ENCODE measurements around the gene PCDH8. TPM values are rescaled to one million over a fixed set of nuclear protein-coding genes. Genes with fewer than 3 reads are reported as not detected.
"Not testable (repeated sequence)": the region's sequence is repeated elsewhere in the genome, so short reads cannot be mapped to it uniquely, and the experiment has no call there.

Gene PCDH8
- total RNA-seq, 1 experiment from 2014 or later = not detected

DNA sequence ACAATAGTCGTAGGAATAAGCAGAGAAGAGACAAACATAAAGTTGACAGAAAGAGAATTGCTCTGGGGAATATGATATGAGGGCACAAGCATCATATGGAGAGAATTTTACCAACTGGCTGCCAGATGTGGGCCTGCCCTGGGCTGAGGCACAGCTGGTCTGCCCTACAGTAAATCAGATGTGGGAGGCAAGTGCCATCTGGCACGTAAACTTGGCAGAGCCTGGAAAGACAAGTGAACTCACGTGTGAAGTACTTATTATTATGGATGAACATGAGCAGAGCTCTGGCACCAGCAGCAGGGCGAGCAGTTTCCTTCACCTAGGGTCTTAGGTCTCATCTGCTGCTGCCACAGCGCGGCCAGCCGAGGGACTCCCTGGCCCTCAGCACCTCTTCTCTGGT is 20.6 kb downstream of the PCDH8 start:
- Histone ChIP-seq H3K27me3 (ENCODE audit: insufficient read depth, low read length) (peaks cover 4% of the 10 kb centered on the region), H3K9me3 (ENCODE audit: control insufficient read depth in 1 of 2, insufficient read depth in 1 of 2, low read depth in 1 of 2, low read length in 2 of 2) (no peaks in the 10 kb centered on the region), H3K9ac (ENCODE audit: low read length) (no peak overlapping the region), H3K4me3 (replicated peaks in 1 of 2; ENCODE audit: low read depth in 1 of 2, low read length in 2 of 2) (no peak overlapping the region), H3K9me2 (ENCODE audit: insufficient read depth) (no peaks in the 10 kb centered on the region), H3K27ac (ENCODE audit: low read depth, low read length) (no peak overlapping the region), H3K4me2 (ENCODE audit: low read length) (no peak overlapping the region), H4K20me1 (ENCODE audit: insufficient read depth) (no peaks in the 10 kb centered on the region), H2AFZ (ENCODE audit: low read depth, low read length, poor library complexity, severe bottlenecking) (no peak overlapping the region), H3K79me2 (ENCODE audit: insufficient read depth, low read length) (no peaks in the 10 kb centered on the region), H3K4me1 (ENCODE audit: control insufficient read depth in 1 of 2, insufficient read depth in 2 of 2, low read length in 2 of 2) (peaks cover 3 to 9% of the 10 kb centered on the region in 2 experiments; a peak in 3 of 4 replicates), H3K36me3 (ENCODE audit: control insufficient read depth in 1 of 2, insufficient read depth in 2 of 2, low read length in 2 of 2) (no peaks in the 10 kb centered on the region)
- CTCF ChIA-PET = interaction anchor here (0.9 kb wide), 1 partner anchor 18 kb away, joined by 3 read pairs; no protein-coding TSS in a partner anchor
- DNase-seq (ENCODE audit: low read depth, low spot score) (no peak), ATAC-seq (no peak)
- RAD21 ChIA-PET (ENCODE audit: low non-redundant PET in 1 of 2, low total read pairs in 2 of 2, uncharacterized antibody in 2 of 2, unreplicated experiment in 2 of 2) = no interaction called here
- intact Hi-C loops (cut with micrococcal nuclease) = no loop called here
- no peak for TF ChIP-seq EZH2phosphoT487 (IDR thresholded peaks at IDR 0.05; ENCODE audit: borderline replicate concordance)
- TF ChIP-seq SIN3A (IDR thresholded peaks at IDR 0.05; ENCODE audit: low read depth) = no peak
- TF ChIP-seq EGR1 (IDR thresholded peaks at IDR 0.05; ENCODE audit: low read depth) = no peak
- TF ChIP-seq SRF (IDR thresholded peaks at IDR 0.05; ENCODE audit: low read depth) = no peak
- TF ChIP-seq, protein P1, sequence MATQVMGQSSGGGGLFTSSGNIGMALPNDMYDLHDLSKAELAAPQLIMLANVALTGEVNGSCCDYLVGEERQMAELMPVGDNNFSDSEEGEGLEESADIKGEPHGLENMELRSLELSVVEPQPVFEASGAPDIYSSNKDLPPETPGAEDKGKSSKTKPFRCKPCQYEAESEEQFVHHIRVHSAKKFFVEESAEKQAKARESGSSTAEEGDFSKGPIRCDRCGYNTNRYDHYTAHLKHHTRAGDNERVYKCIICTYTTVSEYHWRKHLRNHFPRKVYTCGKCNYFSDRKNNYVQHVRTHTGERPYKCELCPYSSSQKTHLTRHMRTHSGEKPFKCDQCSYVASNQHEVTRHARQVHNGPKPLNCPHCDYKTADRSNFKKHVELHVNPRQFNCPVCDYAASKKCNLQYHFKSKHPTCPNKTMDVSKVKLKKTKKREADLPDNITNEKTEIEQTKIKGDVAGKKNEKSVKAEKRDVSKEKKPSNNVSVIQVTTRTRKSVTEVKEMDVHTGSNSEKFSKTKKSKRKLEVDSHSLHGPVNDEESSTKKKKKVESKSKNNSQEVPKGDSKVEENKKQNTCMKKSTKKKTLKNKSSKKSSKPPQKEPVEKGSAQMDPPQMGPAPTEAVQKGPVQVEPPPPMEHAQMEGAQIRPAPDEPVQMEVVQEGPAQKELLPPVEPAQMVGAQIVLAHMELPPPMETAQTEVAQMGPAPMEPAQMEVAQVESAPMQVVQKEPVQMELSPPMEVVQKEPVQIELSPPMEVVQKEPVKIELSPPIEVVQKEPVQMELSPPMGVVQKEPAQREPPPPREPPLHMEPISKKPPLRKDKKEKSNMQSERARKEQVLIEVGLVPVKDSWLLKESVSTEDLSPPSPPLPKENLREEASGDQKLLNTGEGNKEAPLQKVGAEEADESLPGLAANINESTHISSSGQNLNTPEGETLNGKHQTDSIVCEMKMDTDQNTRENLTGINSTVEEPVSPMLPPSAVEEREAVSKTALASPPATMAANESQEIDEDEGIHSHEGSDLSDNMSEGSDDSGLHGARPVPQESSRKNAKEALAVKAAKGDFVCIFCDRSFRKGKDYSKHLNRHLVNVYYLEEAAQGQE (IDR thresholded peaks at IDR 0.05; ENCODE audit: low read depth) = no peak
- no peak for TF ChIP-seq EZH2 (IDR thresholded peaks at IDR 0.05)
- TF ChIP-seq POLR2AphosphoS5 (IDR thresholded peaks at IDR 0.05; ENCODE audit: low read depth, low read length) = no peak
- POLR2A ChIA-PET = no interaction called here
- no TSS peak for BruUV-seq (replicated peaks)

DNA sequence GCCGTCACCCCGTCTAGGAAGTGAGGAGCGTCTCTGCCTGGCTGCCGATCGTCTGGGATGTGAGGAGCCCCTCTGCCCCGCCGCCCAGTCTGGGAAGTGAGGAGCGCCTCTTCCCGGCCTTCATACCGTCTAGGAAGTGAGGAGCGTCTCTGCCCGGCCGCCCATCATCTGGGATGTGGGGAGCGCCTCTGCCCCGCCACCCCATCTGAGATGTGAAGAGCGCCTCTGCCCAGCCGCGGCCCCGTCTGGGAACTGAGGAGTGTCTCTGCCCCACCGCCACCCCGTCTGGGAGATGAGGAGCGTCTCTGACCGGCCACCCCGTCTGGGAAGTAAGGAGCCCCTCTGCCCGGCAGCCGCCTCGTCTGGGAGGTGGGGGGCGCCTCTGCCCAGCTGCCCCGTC is 30.6 kb downstream of the PCDH8 start:
- H3K27me3 ChIP-seq (ENCODE audit: insufficient read depth, low read length); H3K9me2 ChIP-seq (ENCODE audit: insufficient read depth); H3K27ac ChIP-seq (ENCODE audit: low read depth, low read length); ATAC-seq; H3K79me2 ChIP-seq (ENCODE audit: insufficient read depth, low read length); POLR2A ChIA-PET; H4K20me1 ChIP-seq (ENCODE audit: insufficient read depth); H2AFZ ChIP-seq (ENCODE audit: low read depth, low read length, poor library complexity, severe bottlenecking); H3K4me1 ChIP-seq (ENCODE audit: control insufficient read depth in 1 of 2, insufficient read depth in 2 of 2, low read length in 2 of 2); H3K9ac ChIP-seq (ENCODE audit: low read length); CTCF ChIA-PET; H3K36me3 ChIP-seq (ENCODE audit: control insufficient read depth in 1 of 2, insufficient read depth in 2 of 2, low read length in 2 of 2); H3K4me2 ChIP-seq (ENCODE audit: low read length); BruUV-seq (replicated peaks); H3K9me3 ChIP-seq (ENCODE audit: control insufficient read depth in 1 of 2, insufficient read depth in 1 of 2, low read depth in 1 of 2, low read length in 2 of 2); RAD21 ChIA-PET (ENCODE audit: low non-redundant PET in 1 of 2, low total read pairs in 2 of 2, uncharacterized antibody in 2 of 2, unreplicated experiment in 2 of 2); intact Hi-C loops (cut with micrococcal nuclease); DNase-seq (ENCODE audit: low read depth, low spot score); H3K4me3 ChIP-seq (replicated peaks in 1 of 2; ENCODE audit: low read depth in 1 of 2, low read length in 2 of 2): not testable (repeated sequence)

Measured in HCT116 (cell line).